Liver (tissue), 9 donors: ENCODE measurements around the gene CT47C1. TPM values are rescaled to one million over a fixed set of nuclear protein-coding genes. Genes with fewer than 3 reads are reported as not detected.

Experiments used
- DNase-seq: peaks from one replicate; pipeline ENCODE4 v3.0.0-alpha.2; 2017; ENCODE audit warnings: low spot score
- H3K27ac ChIP-seq, 2 donors: one replicate each; pipeline ENCODE4 v1.7.0; 2013; ENCODE audit warnings: inconsistent platforms in 2 of 2, low read length in 2 of 2, control low read depth in 1 of 2, low read depth in 1 of 2, mild to moderate bottlenecking in 1 of 2
- H3K27me3 ChIP-seq, 4 donors: one replicate each; pipeline versions ENCODE4 v1.6.1 to v1.7.0; 2013; ENCODE audit warnings: low read length in 3 of 4, inconsistent platforms in 1 of 4, mild to moderate bottlenecking in 1 of 4, moderate library complexity in 1 of 4; ENCODE audit not compliant: control insufficient read depth in 4 of 4, insufficient read depth in 4 of 4
- H3K36me3 ChIP-seq, 4 donors: one replicate each; pipeline versions ENCODE4 v1.6.1 to v1.7.0; 2013; ENCODE audit warnings: low read length in 3 of 4, mild to moderate bottlenecking in 3 of 4, low read depth in 1 of 4, moderate library complexity in 1 of 4; ENCODE audit not compliant: control insufficient read depth in 4 of 4, insufficient read depth in 3 of 4
- H3K4me1 ChIP-seq, 4 donors: one replicate each; pipeline versions ENCODE4 v1.6.1 to v1.7.0; 2013; ENCODE audit warnings: low read length in 3 of 4, mild to moderate bottlenecking in 3 of 4, moderate library complexity in 1 of 4; ENCODE audit not compliant: control insufficient read depth in 4 of 4, insufficient read depth in 4 of 4
- H3K4me3 ChIP-seq, 3 donors: one replicate each; pipeline versions ENCODE4 v1.6.1 to v1.7.0; 2013; ENCODE audit warnings: low read length in 3 of 3, control low read depth in 1 of 3, low read depth in 1 of 3, mild to moderate bottlenecking in 1 of 3
- H3K9ac ChIP-seq, 2 donors: one replicate each; pipeline ENCODE4 v1.7.0; 2013; ENCODE audit warnings: low read length in 2 of 2, mild to moderate bottlenecking in 2 of 2, moderate library complexity in 2 of 2, control low read depth in 1 of 2, low read depth in 1 of 2
- H3K9me3 ChIP-seq, 4 donors: one replicate each; pipeline versions ENCODE4 v1.6.1 to v1.7.0; 2013; ENCODE audit warnings: low read length in 3 of 4; ENCODE audit not compliant: control insufficient read depth in 4 of 4
- ATF3 ChIP-seq: IDR thresholded peaks from 2 replicates; pipeline ENCODE4 v1.6.1; 2016; ENCODE audit warnings: antibody characterized with exemption
- CTCF ChIP-seq: fragments of 150-350 bp; IDR thresholded peaks from 2 replicates; pipeline ENCODE4 v1.5.1; 2017; ENCODE audit warnings: improper control_type of control experiment, low read depth, low read length; ENCODE audit not compliant: missing input control
- EGR1 ChIP-seq, 2 donors: IDR thresholded peaks; 2 replicates each; pipeline ENCODE4 v1.6.1; 2016 to 2018; ENCODE audit warnings: antibody characterized with exemption in 2 of 2, low read depth in 2 of 2
- FOXA2 ChIP-seq: IDR thresholded peaks from 2 replicates; pipeline ENCODE4 v1.6.1; 2016; ENCODE audit warnings: antibody characterized with exemption
- GABPA ChIP-seq, 2 donors: IDR thresholded peaks in 1 of 2; conservative IDR thresholded peaks in 1 of 2; 2 replicates each; pipeline ENCODE4 v1.6.1; 2016; ENCODE audit warnings: antibody characterized with exemption in 2 of 2, mild to moderate bottlenecking in 1 of 2, moderate library complexity in 1 of 2
- HNF4A ChIP-seq, 2 donors: conservative IDR thresholded peaks; 2 replicates each; pipeline ENCODE4 v1.6.1; 2016; ENCODE audit warnings: antibody characterized with exemption in 2 of 2, mild to moderate bottlenecking in 2 of 2
- JUND ChIP-seq, 2 donors: IDR thresholded peaks; 2 replicates each; pipeline ENCODE4 v1.6.1; 2016; ENCODE audit warnings: antibody characterized with exemption in 2 of 2
- MAX ChIP-seq: IDR thresholded peaks from 2 replicates; pipeline ENCODE4 v1.6.1; 2016; ENCODE audit warnings: antibody characterized with exemption
- NR2F2 ChIP-seq: IDR thresholded peaks from 2 replicates; pipeline ENCODE4 v1.6.1; 2016; ENCODE audit warnings: antibody characterized with exemption
- RAD21 ChIP-seq, 2 donors: IDR thresholded peaks; 2 replicates each; pipeline ENCODE4 v1.6.1; 2016; ENCODE audit warnings: antibody characterized with exemption in 2 of 2, mild to moderate bottlenecking in 2 of 2
- REST ChIP-seq: IDR thresholded peaks from 2 replicates; pipeline ENCODE4 v1.6.1; 2016; ENCODE audit warnings: antibody characterized with exemption, mild to moderate bottlenecking
- RXRA ChIP-seq, 2 donors: IDR thresholded peaks; 2 replicates each; pipeline ENCODE4 v1.6.1; 2017 to 2018; ENCODE audit warnings: antibody characterized with exemption in 2 of 2, mild to moderate bottlenecking in 1 of 2
- SP1 ChIP-seq: IDR thresholded peaks from 2 replicates; pipeline ENCODE4 v1.6.1; 2018; ENCODE audit warnings: antibody characterized with exemption, mild to moderate bottlenecking
- TAF1 ChIP-seq: conservative IDR thresholded peaks from 2 replicates; pipeline ENCODE4 v1.6.1; 2016; ENCODE audit warnings: antibody characterized with exemption, mild to moderate bottlenecking
- ZBTB33 ChIP-seq: IDR thresholded peaks from 2 replicates; pipeline ENCODE4 v1.6.1; 2016; ENCODE audit warnings: antibody characterized with exemption
- WGBS: extraction: QIAGEN DNeasy Blood & Tissue Kit; methylation state at CpG from one replicate; pipeline ENCODE4 v1.1.7; 2013; 5-methylcytosine and 5-hydroxymethylcytosine counted together
- polyA plus RNA-seq, 2 donors: library from polyadenylated mRNA; stranded (reverse) in 1 of 2; unstranded in 1 of 2; fragments of 200-250 nt in 1 of 2; fragments of >200 nt in 1 of 2; fragmentation: Nextera tagmentation in 1 of 2; extraction: Ambion mirVana in 1 of 2; gene quantifications; one replicate each; pipeline versions ENCODE4 v1.2.1 to v1.2.3, GENCODE V29; 2013 to 2015
- total RNA-seq, 2 donors: library from RNA; depleted of rRNA; stranded (reverse); fragments of >200 nt; gene quantifications; one replicate each; pipeline ENCODE4 v1.2.3, GENCODE V29; 2014
- donor health status: healthy.
- donor health status: healthy.
- donor health status: healthy.
- donor health status: healthy.
- donor health status: healthy.

Gene CT47C1
- total and polyA plus RNA-seq, 4 donors, result not detected

GRCh38 chrX:119040432-119040831, 32.4 kb upstream of the CT47C1 start:
- no peak overlapping the region for H3K9ac ChIP-seq

More at GRCh38 chrX:119040432-119040831, 32.4 kb upstream of the CT47C1 start:
- H3K9me3 ChIP-seq, result no peaks in the 10 kb centered on the region
- no peak overlapping the region for H3K4me3 ChIP-seq
- H3K27me3 ChIP-seq, result no peaks in the 10 kb centered on the region
- no peak for TF ChIP-seq MAX
- no peak for TF ChIP-seq RAD21 (IDR thresholded peaks at IDR 0.05)
- no peak for TF ChIP-seq ZBTB33
- TF ChIP-seq SP1, result no peak
- no peak for TF ChIP-seq RXRA (IDR thresholded peaks at IDR 0.05)
- TF ChIP-seq HNF4A (conservative IDR thresholded peaks at IDR 0.05), result no peak
- TF ChIP-seq REST, result no peak
- TF ChIP-seq GABPA (IDR thresholded peaks at IDR 0.05 in 1 of 2, conservative IDR thresholded peaks at IDR 0.05 in 1 of 2), result no peak
- no peak for TF ChIP-seq FOXA2
- TF ChIP-seq JUND (IDR thresholded peaks at IDR 0.05), result no peak
- TF ChIP-seq CTCF, result no peak
- no peak for TF ChIP-seq EGR1 (IDR thresholded peaks at IDR 0.05; ENCODE audit: low read depth in 2 of 2)
- TF ChIP-seq TAF1, result no peak
- no peak for TF ChIP-seq ATF3
- no peak for TF ChIP-seq NR2F2
- WGBS, result 88% methylated on average over 6 of the region's 6 CpGs
- peaks cover 0 to 3% (median 0%) of the 10 kb centered on the region in 4 donors for H3K4me1 ChIP-seq
- no peak for DNase-seq
- no peaks in the 10 kb centered on the region for H3K36me3 ChIP-seq
- peak overlapping the region in 1 of 2 donors; percentile 50 for H3K27ac ChIP-seq
